CD4-positive, alpha-beta T cell (primary cell): ENCODE data around the gene PRRT4. TPM values are rescaled to one million over a fixed set of nuclear protein-coding genes. Genes with fewer than 3 reads are reported as not detected.

Source experiments
- ATAC-seq: fragments of 200-7000 bp; cut with Tn5 transposase; one replicate; pipeline ENCODE4 v1.10.0; 2022; ENCODE audit warnings: mild to moderate bottlenecking; ENCODE audit not compliant: poor library complexity
- CTCF ChIA-PET: fragments of 350-600 bp; sonication (Branson Sonifier 250); formaldehyde crosslinking; loops from one replicate; lab custom pipeline; 2021; ENCODE audit warnings: antibody characterized with exemption, inconsistent platforms; lab: Charles Lee
- POLR2A ChIA-PET: fragments of 350-600 bp; sonication (Branson Sonifier 250); formaldehyde crosslinking; loops from one replicate; lab custom pipeline; 2021; ENCODE audit warnings: antibody characterized with exemption, inconsistent platforms; lab: Charles Lee
- DNase-seq, 14 experiments: peaks; one replicate each; pipeline ENCODE4 v3.0.0-alpha.2; 2013 to 2020; ENCODE audit warnings: mixed read lengths in 2 of 14
- H3K27ac ChIP-seq, 2 donors: one replicate each; pipeline versions ENCODE4 v1.5.1 to v1.7.0; 2013; ENCODE audit warnings: low read length in 2 of 2, low read depth in 1 of 2, mild to moderate bottlenecking in 1 of 2
- H3K27me3 ChIP-seq, 2 experiments: 1 replicate in 1 of 2; 2 replicates in 1 of 2; pipeline versions ENCODE4 v1.6.1 to v1.7.0; 2013; ENCODE audit warnings: low read length in 2 of 2, control low read depth in 1 of 2, mild to moderate bottlenecking in 1 of 2, moderate library complexity in 1 of 2; ENCODE audit not compliant: insufficient read depth in 2 of 2, control insufficient read depth in 1 of 2
- H3K36me3 ChIP-seq: one replicate; pipeline ENCODE4 v1.6.1; 2013; ENCODE audit warnings: low read length, control low read depth; ENCODE audit not compliant: insufficient read depth
- H3K4me1 ChIP-seq: one replicate; pipeline ENCODE4 v1.6.1; 2013; ENCODE audit warnings: low read length, control low read depth; ENCODE audit not compliant: insufficient read depth
- H3K4me3 ChIP-seq: one replicate; pipeline ENCODE4 v1.5.1; 2013; ENCODE audit warnings: mild to moderate bottlenecking, low read length, moderate library complexity
- H3K9me3 ChIP-seq, 2 experiments: 1 replicate in 1 of 2; 2 replicates in 1 of 2; pipeline versions ENCODE4 v1.6.1 to v1.7.0; 2013; ENCODE audit warnings: low read length in 2 of 2, mild to moderate bottlenecking in 2 of 2, control low read depth in 1 of 2, moderate library complexity in 1 of 2; ENCODE audit not compliant: control insufficient read depth in 1 of 2, insufficient read depth in 1 of 2
- H3K27ac Mint-ChIP-seq: one replicate; pipeline ENCODE4 v1.8.0; 2020; ENCODE audit warnings: mixed read lengths
- H3K27me3 Mint-ChIP-seq: one replicate; pipeline ENCODE4 v1.8.0; 2021; ENCODE audit warnings: mixed read lengths
- H3K36me3 Mint-ChIP-seq: one replicate; pipeline ENCODE4 v1.8.0; 2021; ENCODE audit warnings: low read depth, mixed read lengths
- H3K4me1 Mint-ChIP-seq: one replicate; pipeline ENCODE4 v1.8.0; 2021; ENCODE audit warnings: low read depth, mixed read lengths
- H3K4me3 Mint-ChIP-seq: one replicate; pipeline ENCODE4 v1.8.0; 2020; ENCODE audit warnings: mild to moderate bottlenecking, mixed read lengths
- H3K9me3 Mint-ChIP-seq: one replicate; pipeline ENCODE4 v1.8.0; 2020; ENCODE audit warnings: mixed read lengths
- intact Hi-C, 2 experiments: fragments of 100-400 bp; cut with DNase I in 1 of 2; cut with micrococcal nuclease in 1 of 2; formaldehyde crosslinking; loops; one replicate each; pipeline versions ENCODE4 v1.15.1 to v1.9.0; 2023 to 2025; cut with DNase I, micrococcal nuclease
- total RNA-seq, 174 experiments: library from RNA in 2 of 174; stranded (reverse) in 2 of 174; gene quantifications; one replicate each; pipeline ENCODE4 v1.2.3 and lab custom pipeline; 2021 to 2026
- TF ChIP-seq, protein P1 (sequence below): fragments of 200-600 bp; IDR thresholded peaks from one replicate; pipeline ENCODE4 v1.8.0; 2022; ENCODE audit warnings: antibody characterized with exemption, mild to moderate bottlenecking

Gene PRRT4
- total RNA-seq, 2 experiments from 2014 or later, result 0.47 to 0.63 TPM

DNA sequence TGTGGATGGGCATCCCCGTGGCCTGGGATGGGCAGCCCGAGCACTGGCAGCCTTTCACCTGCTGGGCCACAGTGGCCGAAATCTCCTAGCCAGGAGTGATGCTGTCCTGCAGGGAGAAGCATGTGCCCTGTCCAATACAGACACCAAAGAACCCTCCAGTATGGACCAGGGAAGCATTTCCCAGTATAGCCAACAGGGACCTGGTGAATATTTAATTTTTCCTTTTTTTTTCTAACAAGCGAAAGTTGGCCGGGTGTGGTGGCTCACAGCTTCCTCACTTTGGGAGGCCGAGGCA, 37.3 kb upstream of the PRRT4 start:
- intact Hi-C loops, result loop anchor here (1.0 to 2.0 kb wide), 3 partner anchors 27 to 63 kb away; no protein-coding TSS in a partner anchor
- H3K9me3 ChIP-seq, result no peaks in the 10 kb centered on the region
- Mint-ChIP-seq H3K9me3 (no peaks in the 10 kb centered on the region), H3K36me3 (peaks cover 76% of the 10 kb centered on the region), H3K4me1 (peaks cover 9% of the 10 kb centered on the region), H3K4me3 (no peak overlapping the region), H3K27me3 (no peaks in the 10 kb centered on the region), H3K27ac (no peak overlapping the region)
- H3K27me3 ChIP-seq, result no peaks in the 10 kb centered on the region
- H3K4me1 ChIP-seq, result peaks cover 4% of the 10 kb centered on the region
- no peak overlapping the region for H3K4me3 ChIP-seq
- ATAC-seq, result no peak
- POLR2A ChIA-PET, result no interaction called here
- TF ChIP-seq, protein P1, sequence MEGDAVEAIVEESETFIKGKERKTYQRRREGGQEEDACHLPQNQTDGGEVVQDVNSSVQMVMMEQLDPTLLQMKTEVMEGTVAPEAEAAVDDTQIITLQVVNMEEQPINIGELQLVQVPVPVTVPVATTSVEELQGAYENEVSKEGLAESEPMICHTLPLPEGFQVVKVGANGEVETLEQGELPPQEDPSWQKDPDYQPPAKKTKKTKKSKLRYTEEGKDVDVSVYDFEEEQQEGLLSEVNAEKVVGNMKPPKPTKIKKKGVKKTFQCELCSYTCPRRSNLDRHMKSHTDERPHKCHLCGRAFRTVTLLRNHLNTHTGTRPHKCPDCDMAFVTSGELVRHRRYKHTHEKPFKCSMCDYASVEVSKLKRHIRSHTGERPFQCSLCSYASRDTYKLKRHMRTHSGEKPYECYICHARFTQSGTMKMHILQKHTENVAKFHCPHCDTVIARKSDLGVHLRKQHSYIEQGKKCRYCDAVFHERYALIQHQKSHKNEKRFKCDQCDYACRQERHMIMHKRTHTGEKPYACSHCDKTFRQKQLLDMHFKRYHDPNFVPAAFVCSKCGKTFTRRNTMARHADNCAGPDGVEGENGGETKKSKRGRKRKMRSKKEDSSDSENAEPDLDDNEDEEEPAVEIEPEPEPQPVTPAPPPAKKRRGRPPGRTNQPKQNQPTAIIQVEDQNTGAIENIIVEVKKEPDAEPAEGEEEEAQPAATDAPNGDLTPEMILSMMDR, result peak; percentile 5
- CTCF ChIA-PET, result interaction anchor here (1.2 to 4.7 kb wide), 5 partner anchors 9 to 62 kb away, joined by 3 to 55 read pairs (median 4); no protein-coding TSS in a partner anchor
- no peak overlapping the region for H3K27ac ChIP-seq
- no peak for DNase-seq
- peaks cover 72% of the 10 kb centered on the region for H3K36me3 ChIP-seq

- no peaks in the 10 kb centered on the region for H3K27me3 Mint-ChIP-seq
- Histone ChIP-seq H3K9me3 (no peaks in the 10 kb centered on the region), H3K4me3 (no peak overlapping the region), H3K36me3 (peaks cover 75% of the 10 kb centered on the region), H3K27ac (no peak overlapping the region), H3K4me1 (peaks cover 2% of the 10 kb centered on the region), H3K27me3 (no peaks in the 10 kb centered on the region)
- H3K36me3 Mint-ChIP-seq, result peaks cover 72% of the 10 kb centered on the region
- ATAC-seq, result peak; percentile 68
- no peaks in the 10 kb centered on the region for H3K9me3 Mint-ChIP-seq
- intact Hi-C loops, result loop anchor here (1.0 to 2.0 kb wide), 3 partner anchors 27 to 63 kb away; no protein-coding TSS in a partner anchor
- no peak overlapping the region for H3K4me3 Mint-ChIP-seq
- CTCF ChIA-PET, result interaction anchor here (1.0 to 4.7 kb wide), 8 partner anchors 10 to 63 kb away, joined by 3 to 55 read pairs (median 4); no protein-coding TSS in a partner anchor
- POLR2A ChIA-PET, result interaction anchor here (1.1 to 1.2 kb wide), 2 partner anchors 11 to 29 kb away, joined by 3 to 5 read pairs; no protein-coding TSS in a partner anchor
- H3K4me1 Mint-ChIP-seq, result peaks cover 5% of the 10 kb centered on the region
- TF ChIP-seq, protein P1, result peak; percentile 98
- DNase-seq, result peak in 12 of 14 experiments; percentile 26 to 63 (median 35)
- H3K27ac Mint-ChIP-seq, result no peak overlapping the region
Observed at GRCh38 chr7:128398016-128398840, 36.7 kb upstream of the PRRT4 start.

GRCh38 chr7:128396357-128396756, 34.9 kb upstream of the PRRT4 start:
- H3K4me3 ChIP-seq, result no peak overlapping the region
- H3K27ac ChIP-seq, result no peak overlapping the region
- H3K4me1 ChIP-seq, result peaks cover 2% of the 10 kb centered on the region
- no peak overlapping the region for H3K4me3 Mint-ChIP-seq
- ChIA-PET CTCF (interaction anchor here (0.8 to 4.7 kb wide), 3 partner anchors 29 to 31 kb away, joined by 3 to 55 read pairs (median 5); no protein-coding TSS in a partner anchor), POLR2A (no interaction called here)
- intact Hi-C loops, result no loop called here
- DNase-seq (no peak), ATAC-seq (no peak)
- no peaks in the 10 kb centered on the region for H3K27me3 Mint-ChIP-seq
- no peaks in the 10 kb centered on the region for H3K9me3 ChIP-seq
- H3K27ac Mint-ChIP-seq, result no peak overlapping the region
- H3K27me3 ChIP-seq, result no peaks in the 10 kb centered on the region
- TF ChIP-seq, protein P1, result no peak
- peaks cover 60% of the 10 kb centered on the region for H3K36me3 Mint-ChIP-seq
- H3K36me3 ChIP-seq, result peaks cover 74% of the 10 kb centered on the region
- no peaks in the 10 kb centered on the region for H3K4me1 Mint-ChIP-seq
- H3K9me3 Mint-ChIP-seq, result no peaks in the 10 kb centered on the region
